ENCODE data around the gene ZFP62. TPM values are rescaled to one million over a fixed set of nuclear protein-coding genes. Genes with fewer than 3 reads are reported as not detected.
A peak's percentile ranks its signal among the peaks of the same experiment; 100 is the strongest.

Gene ZFP62
- total and polyA plus RNA-seq, 4 experiments from 2014 or later = 11.4 to 71.7 (median 46.1) TPM

- Mint-ChIP-seq H3K27me3 (peaks cover 0 to 3% of the 10 kb centered on the region in 2 donors), H3K36me3 (no peaks in the 10 kb centered on the region), H3K4me3 (no peak overlapping the region), H3K27ac (peak overlapping the region in 2 of 7 donors; percentile 8 to 67), H3K9me3 (no peaks in the 10 kb centered on the region), H3K4me1 (peaks cover 0 to 9% (median 2%) of the 10 kb centered on the region in 4 donors)
- no peaks in the 10 kb centered on the region for H3K27me3 ChIP-seq (ENCODE audit: insufficient read depth, low read length)
- H3K36me3 ChIP-seq (ENCODE audit: insufficient read depth, low read length) = no peaks in the 10 kb centered on the region
- H3K4me1 ChIP-seq (ENCODE audit: insufficient read depth, low read length) = peaks cover 4% of the 10 kb centered on the region
- ChIA-PET CTCF (ENCODE audit: partially characterized antibody) (interaction anchor here (1.0 to 1.9 kb wide), 2 partner anchors 8 to 10 kb away, joined by 3 to 7 read pairs; no protein-coding TSS in a partner anchor), POLR2A (ENCODE audit: partially characterized antibody) (interaction anchor here (1.3 kb wide), 1 partner anchor 44 kb away, joined by 4 read pairs; no protein-coding TSS in a partner anchor)
- no peak overlapping the region for H3K27ac ChIP-seq (ENCODE audit: low read depth, low read length)
- no peak for DNase-seq
- H3K4me3 ChIP-seq (ENCODE audit: low read length in 2 of 2) = no peak overlapping the region
- no peaks in the 10 kb centered on the region for H3K9me3 ChIP-seq (ENCODE audit: control insufficient read depth in 1 of 2, low read length in 2 of 2)
- intact Hi-C loops (cut with micrococcal nuclease) = no loop called here
Observed at GRCh38 chr5:180874804-180875582, 13.9 kb upstream of the ZFP62 start.

GRCh38 chr5:180873615-180874520 lies 12.8 kb upstream of the ZFP62 start:
- Histone ChIP-seq H3K9me3 (ENCODE audit: control insufficient read depth in 1 of 2, low read length in 2 of 2) (no peaks in the 10 kb centered on the region), H3K36me3 (ENCODE audit: insufficient read depth, low read length) (no peaks in the 10 kb centered on the region), H3K27me3 (ENCODE audit: insufficient read depth, low read length) (no peaks in the 10 kb centered on the region), H3K27ac (ENCODE audit: low read depth, low read length) (no peak overlapping the region), H3K4me1 (ENCODE audit: insufficient read depth, low read length) (peaks cover 4% of the 10 kb centered on the region), H3K4me3 (ENCODE audit: low read length in 2 of 2) (no peak overlapping the region)
- Mint-ChIP-seq H3K9me3 (no peaks in the 10 kb centered on the region), H3K36me3 (no peaks in the 10 kb centered on the region), H3K27me3 (peaks cover 0 to 3% of the 10 kb centered on the region in 2 donors), H3K27ac (peak overlapping the region in 6 of 7 donors; percentile 68 to 91 (median 81)), H3K4me3 (peak overlapping the region in 2 of 8 donors; percentile 30 to 51), H3K4me1 (peaks cover 0 to 11% (median 4%) of the 10 kb centered on the region in 4 donors)
- ChIA-PET CTCF (ENCODE audit: partially characterized antibody) (interaction anchor here (1.0 to 1.9 kb wide), 2 partner anchors 7 to 9 kb away, joined by 3 to 7 read pairs; no protein-coding TSS in a partner anchor), POLR2A (ENCODE audit: partially characterized antibody) (interaction anchor here (1.1 to 1.3 kb wide), 2 partner anchors 43 kb away, joined by 3 to 4 read pairs; no protein-coding TSS in a partner anchor)
- DNase-seq = peak in 4 of 5 donors; percentile 28 to 73 (median 49)
- intact Hi-C loops (cut with micrococcal nuclease) = no loop called here

GRCh38 chr5:180872419-180872818 lies 11.3 kb upstream of the ZFP62 start:
- Mint-ChIP-seq H3K36me3 (no peaks in the 10 kb centered on the region), H3K27ac (peak overlapping the region in 1 of 7 donors; percentile 24), H3K9me3 (no peaks in the 10 kb centered on the region), H3K27me3 (peaks cover 0 to 6% of the 10 kb centered on the region in 2 donors), H3K4me3 (no peak overlapping the region), H3K4me1 (peaks cover 0 to 13% (median 5%) of the 10 kb centered on the region in 4 donors)
- no peak for DNase-seq
- peaks cover 4% of the 10 kb centered on the region for H3K4me1 ChIP-seq (ENCODE audit: insufficient read depth, low read length)
- ChIA-PET POLR2A (ENCODE audit: partially characterized antibody) (interaction anchor here (0.9 to 1.1 kb wide), 2 partner anchors 40 to 41 kb away, joined by 3 read pairs; no protein-coding TSS in a partner anchor), CTCF (ENCODE audit: partially characterized antibody) (interaction anchor here (1.2 kb wide), 1 partner anchor 88 kb away, joined by 3 read pairs; no protein-coding TSS in a partner anchor)
- H3K27ac ChIP-seq (ENCODE audit: low read depth, low read length) = no peak overlapping the region
- H3K4me3 ChIP-seq (ENCODE audit: low read length in 2 of 2) = no peak overlapping the region
- H3K36me3 ChIP-seq (ENCODE audit: insufficient read depth, low read length) = no peaks in the 10 kb centered on the region
- H3K9me3 ChIP-seq (ENCODE audit: control insufficient read depth in 1 of 2, low read length in 2 of 2) = no peaks in the 10 kb centered on the region
- intact Hi-C loops (cut with micrococcal nuclease) = no loop called here
- H3K27me3 ChIP-seq (ENCODE audit: insufficient read depth, low read length) = no peaks in the 10 kb centered on the region

DNA sequence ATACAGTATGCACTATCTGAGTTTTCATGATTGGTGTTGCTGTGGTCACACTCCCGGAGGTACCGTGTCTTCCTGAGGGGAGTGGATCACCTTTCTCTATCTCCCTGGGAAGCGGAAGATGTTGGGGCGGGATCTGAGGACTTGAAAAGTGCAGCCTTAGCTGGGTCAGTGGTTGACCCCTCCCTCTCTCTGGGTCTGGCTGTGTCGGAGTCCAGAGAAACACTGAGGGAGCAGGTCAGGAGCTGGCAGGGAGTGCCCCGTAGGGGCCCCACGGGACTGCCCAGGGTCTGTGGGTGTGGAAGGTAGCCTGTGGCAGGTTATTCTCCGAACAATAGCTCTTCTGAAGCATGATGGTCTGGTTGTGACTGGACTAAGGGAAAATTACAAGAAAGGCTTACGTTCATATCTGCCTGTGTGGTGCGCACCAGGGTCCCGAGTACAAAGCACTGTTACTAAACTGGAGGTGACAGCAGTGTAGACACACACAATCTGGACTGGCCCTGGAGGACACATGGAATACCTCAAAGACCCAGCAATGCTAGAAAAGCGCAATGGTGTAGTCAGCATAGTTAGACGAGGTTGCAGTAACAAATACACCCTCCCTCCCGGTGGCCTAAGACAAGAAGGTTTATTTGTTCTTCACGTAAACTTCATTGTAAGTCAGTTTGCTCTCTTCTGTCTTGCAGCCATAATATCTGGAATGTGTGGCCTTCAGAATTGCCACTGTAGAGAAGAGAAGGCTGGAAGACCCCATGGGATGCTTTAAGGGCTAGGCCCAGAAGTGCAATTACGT lies 9.4 kb upstream of the ZFP62 start:
- no peaks in the 10 kb centered on the region for H3K36me3 Mint-ChIP-seq
- ChIA-PET POLR2A (ENCODE audit: partially characterized antibody) (no interaction called here), CTCF (ENCODE audit: partially characterized antibody) (interaction anchor here (1.6 to 1.9 kb wide), 2 partner anchors 9 to 40 kb away, joined by 5 to 6 read pairs; partner anchors contain the start of gene ZFP62)
- intact Hi-C loops (cut with micrococcal nuclease) = no loop called here
- Histone ChIP-seq H3K4me1 (ENCODE audit: insufficient read depth, low read length) (peaks cover 4% of the 10 kb centered on the region), H3K27me3 (ENCODE audit: insufficient read depth, low read length) (no peaks in the 10 kb centered on the region), H3K4me3 (ENCODE audit: low read length in 2 of 2) (no peak overlapping the region), H3K9me3 (ENCODE audit: control insufficient read depth in 1 of 2, low read length in 2 of 2) (no peaks in the 10 kb centered on the region), H3K36me3 (ENCODE audit: insufficient read depth, low read length) (no peaks in the 10 kb centered on the region), H3K27ac (ENCODE audit: low read depth, low read length) (no peak overlapping the region)
- H3K4me1 Mint-ChIP-seq = peaks cover 0 to 13% (median 5%) of the 10 kb centered on the region in 4 donors
- peaks cover 3 to 6% of the 10 kb centered on the region in 2 donors for H3K27me3 Mint-ChIP-seq
- H3K4me3 Mint-ChIP-seq = no peak overlapping the region
- no peaks in the 10 kb centered on the region for H3K9me3 Mint-ChIP-seq
- no peak overlapping the region for H3K27ac Mint-ChIP-seq
- no peak for DNase-seq

DNA sequence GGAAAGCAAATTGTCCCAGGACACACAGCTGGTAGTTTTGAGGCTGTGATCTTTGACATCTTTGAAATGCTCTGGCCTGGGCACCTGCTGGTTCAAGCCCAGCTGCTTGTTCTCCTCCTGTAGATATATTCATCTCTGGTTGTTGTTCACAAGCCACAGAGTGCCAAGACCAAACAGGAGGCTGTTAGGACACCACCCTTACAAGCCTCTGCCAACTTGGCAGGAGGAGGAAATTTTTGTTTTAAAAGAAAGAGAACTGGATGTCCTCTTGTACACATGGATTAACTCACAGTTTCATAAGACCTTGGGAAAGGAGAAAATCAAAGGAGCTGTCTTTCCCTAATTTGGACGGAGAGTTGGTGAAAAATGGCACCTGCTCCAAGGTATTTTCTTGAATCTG lies 8.5 kb upstream of the ZFP62 start:
- Mint-ChIP-seq H3K4me1 (peaks cover 0 to 13% (median 5%) of the 10 kb centered on the region in 4 donors), H3K27me3 (peaks cover 3 to 6% of the 10 kb centered on the region in 2 donors), H3K9me3 (no peaks in the 10 kb centered on the region), H3K36me3 (no peaks in the 10 kb centered on the region), H3K27ac (no peak overlapping the region), H3K4me3 (no peak overlapping the region)
- Histone ChIP-seq H3K4me1 (ENCODE audit: insufficient read depth, low read length) (peaks cover 4% of the 10 kb centered on the region), H3K36me3 (ENCODE audit: insufficient read depth, low read length) (no peaks in the 10 kb centered on the region), H3K4me3 (ENCODE audit: low read length in 2 of 2) (no peak overlapping the region), H3K9me3 (ENCODE audit: control insufficient read depth in 1 of 2, low read length in 2 of 2) (no peaks in the 10 kb centered on the region), H3K27ac (ENCODE audit: low read depth, low read length) (no peak overlapping the region), H3K27me3 (ENCODE audit: insufficient read depth, low read length) (no peaks in the 10 kb centered on the region)
- DNase-seq = no peak
- intact Hi-C loops (cut with micrococcal nuclease) = loop anchor here (1.0 kb wide), 2 partner anchors 8 to 85 kb away; partner anchors contain the start of gene ZFP62
- ChIA-PET CTCF (ENCODE audit: partially characterized antibody) (interaction anchor here (0.6 to 1.9 kb wide), 9 partner anchors 8 to 301 kb away, joined by 3 to 9 read pairs (median 5); partner anchors contain the start of gene ZFP62), POLR2A (ENCODE audit: partially characterized antibody) (interaction anchor here (0.9 to 2.2 kb wide), 6 partner anchors 38 to 97 kb away, joined by 3 to 9 read pairs (median 6); no protein-coding TSS in a partner anchor)

DNA sequence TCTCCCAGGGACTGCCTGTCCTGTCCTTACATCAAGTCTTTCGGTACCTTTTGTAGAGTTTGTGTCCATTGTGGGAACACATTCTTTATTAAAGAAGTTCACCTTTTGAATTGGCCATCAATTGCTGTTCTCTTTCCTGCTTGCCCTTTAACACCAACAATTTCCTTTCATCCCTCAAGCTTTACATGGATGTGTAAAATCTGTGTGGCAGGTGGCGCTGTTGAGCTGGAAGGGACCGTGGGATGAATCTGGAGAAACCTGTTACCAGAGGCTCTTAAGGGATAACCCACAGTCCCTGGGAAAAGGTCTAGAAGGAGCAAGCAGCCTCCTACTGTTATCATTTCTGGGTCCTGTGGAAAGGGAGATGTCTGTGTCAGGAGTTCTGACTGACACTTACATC lies 7.9 kb upstream of the ZFP62 start:
- DNase-seq = peak; percentile 32 to 64 (median 37)
- no peaks in the 10 kb centered on the region for H3K36me3 Mint-ChIP-seq
- no peak overlapping the region for H3K4me3 ChIP-seq (ENCODE audit: low read length in 2 of 2)
- H3K27me3 ChIP-seq (ENCODE audit: insufficient read depth, low read length) = no peaks in the 10 kb centered on the region
- no peaks in the 10 kb centered on the region for H3K36me3 ChIP-seq (ENCODE audit: insufficient read depth, low read length)
- peaks cover 4% of the 10 kb centered on the region for H3K4me1 ChIP-seq (ENCODE audit: insufficient read depth, low read length)
- CTCF ChIA-PET (ENCODE audit: partially characterized antibody) = interaction anchor here (0.6 to 1.5 kb wide), 14 partner anchors 8 to 301 kb away, joined by 3 to 10 read pairs (median 4); no protein-coding TSS in a partner anchor
- POLR2A ChIA-PET (ENCODE audit: partially characterized antibody) = interaction anchor here (0.9 to 2.2 kb wide), 6 partner anchors 38 to 96 kb away, joined by 3 to 9 read pairs (median 6); no protein-coding TSS in a partner anchor
- H3K4me1 Mint-ChIP-seq = peaks cover 0 to 11% (median 5%) of the 10 kb centered on the region in 4 donors
- no peaks in the 10 kb centered on the region for H3K9me3 ChIP-seq (ENCODE audit: control insufficient read depth in 1 of 2, low read length in 2 of 2)
- H3K27me3 Mint-ChIP-seq = peaks cover 3 to 6% of the 10 kb centered on the region in 2 donors
- H3K9me3 Mint-ChIP-seq = no peaks in the 10 kb centered on the region
- no peak overlapping the region for H3K27ac ChIP-seq (ENCODE audit: low read depth, low read length)
- intact Hi-C loops (cut with micrococcal nuclease) = loop anchor here (1.0 kb wide), 2 partner anchors 8 to 85 kb away; partner anchors contain the start of gene ZFP62
- no peak overlapping the region for H3K27ac Mint-ChIP-seq
- H3K4me3 Mint-ChIP-seq = no peak overlapping the region
